GM19099 (cell line): Measurements from ENCODE around the gene RCBTB2.

Source experiments
- POLR2A ChIP-seq: IDR thresholded peaks from 3 replicates; pipeline ENCODE4 v1.6.1; 2011; ENCODE audit warnings: low read depth; ENCODE audit not compliant: insufficient read length; ENCODE audit errors: extremely low read depth

The RCBTB2 gene

DNA sequence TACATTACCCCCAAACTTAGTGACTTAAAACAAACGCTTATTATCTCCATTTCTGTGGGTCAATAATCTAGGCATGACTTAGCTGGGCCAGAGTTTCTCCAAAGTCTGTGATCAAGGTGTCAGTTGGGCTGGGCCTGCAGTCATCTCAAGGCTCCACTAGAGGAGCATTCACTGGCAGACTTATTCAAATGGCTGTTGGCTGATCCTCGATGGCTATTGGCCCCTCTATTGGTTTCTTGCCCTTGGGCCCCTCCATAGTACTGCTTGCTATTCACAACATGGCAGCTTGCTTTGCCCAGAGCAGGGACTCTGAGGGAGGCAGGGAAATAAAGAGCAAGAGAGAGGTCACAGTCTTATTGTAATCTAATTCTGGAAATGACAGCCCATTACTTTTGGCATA lies 57.6 kb downstream of the RCBTB2 start:
- no peak for TF ChIP-seq POLR2A

DNA sequence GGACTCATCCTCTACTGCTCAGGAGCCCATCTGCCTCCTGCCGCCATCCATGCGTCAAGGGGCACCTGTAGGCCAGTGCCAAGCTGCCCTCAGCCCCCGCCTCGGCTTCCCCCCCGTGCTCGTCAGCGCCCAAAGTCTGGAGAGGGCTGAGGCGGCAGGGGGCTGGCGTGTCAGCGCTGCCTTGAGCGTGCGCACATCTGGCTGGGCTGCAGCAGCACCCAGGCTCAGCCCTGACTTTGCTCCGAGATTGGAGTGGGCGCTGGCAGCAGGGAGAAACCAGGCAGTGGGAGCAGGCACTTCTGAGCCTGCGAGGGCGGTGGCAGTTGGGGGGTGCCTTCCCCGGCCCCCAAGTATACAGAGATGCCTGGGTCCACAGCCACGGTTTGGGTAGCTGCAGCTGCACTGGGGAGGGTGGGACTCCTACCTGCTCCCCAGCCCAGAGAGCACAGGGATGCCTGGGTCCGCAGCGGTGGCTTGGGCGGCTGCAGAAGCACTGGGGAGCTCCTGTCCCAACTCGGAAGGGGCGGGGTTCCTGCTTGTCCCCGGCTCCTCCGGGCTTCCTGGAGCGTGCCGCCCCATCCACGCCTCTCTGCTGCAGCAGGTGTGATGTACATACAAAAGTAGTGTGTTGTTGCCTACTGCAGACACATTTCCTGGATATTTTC lies 75.2 kb downstream of the RCBTB2 start:
- TF ChIP-seq POLR2A: no peak

DNA sequence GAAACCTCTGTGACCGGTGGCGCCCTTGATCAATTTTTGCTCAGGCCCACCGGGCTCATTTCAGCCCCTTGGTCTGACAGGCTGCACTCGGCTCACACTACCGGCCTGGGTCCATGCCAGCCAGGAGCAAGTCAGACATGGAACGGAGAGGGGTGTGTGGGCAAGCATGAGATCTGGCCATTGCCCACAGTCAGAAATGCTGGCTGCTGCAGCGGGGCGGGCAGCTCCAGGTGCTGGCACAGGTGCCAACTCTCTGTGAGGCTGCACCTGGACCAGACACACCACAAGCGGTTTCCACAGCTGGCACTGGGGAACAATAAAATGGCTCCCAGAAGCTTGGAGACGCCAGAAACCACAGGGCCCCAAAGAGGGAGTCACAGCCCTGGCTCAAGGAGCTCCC lies 76.3 kb downstream of the RCBTB2 start:
- TF ChIP-seq POLR2A: no peak

DNA sequence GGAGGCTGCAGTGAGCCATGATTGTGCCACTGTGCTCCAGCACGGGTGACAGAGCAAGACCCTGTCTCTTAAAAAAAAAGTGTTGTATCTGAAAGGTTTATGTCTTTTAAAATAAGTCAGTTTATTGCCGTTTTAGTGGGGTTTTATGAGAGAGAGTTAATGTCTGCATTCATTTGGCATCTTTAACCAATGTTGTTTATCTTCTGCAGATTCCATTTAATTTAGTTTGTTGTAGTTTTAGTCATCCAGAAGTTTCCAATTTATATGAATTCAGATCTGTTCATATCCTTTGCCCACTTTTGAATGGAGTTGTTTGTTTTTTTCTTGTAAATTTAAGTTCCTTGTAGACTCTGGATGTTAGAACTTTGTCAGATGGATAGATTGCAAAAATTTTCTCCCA lies 83.2 kb downstream of the RCBTB2 start:
- TF ChIP-seq POLR2A: no peak

DNA sequence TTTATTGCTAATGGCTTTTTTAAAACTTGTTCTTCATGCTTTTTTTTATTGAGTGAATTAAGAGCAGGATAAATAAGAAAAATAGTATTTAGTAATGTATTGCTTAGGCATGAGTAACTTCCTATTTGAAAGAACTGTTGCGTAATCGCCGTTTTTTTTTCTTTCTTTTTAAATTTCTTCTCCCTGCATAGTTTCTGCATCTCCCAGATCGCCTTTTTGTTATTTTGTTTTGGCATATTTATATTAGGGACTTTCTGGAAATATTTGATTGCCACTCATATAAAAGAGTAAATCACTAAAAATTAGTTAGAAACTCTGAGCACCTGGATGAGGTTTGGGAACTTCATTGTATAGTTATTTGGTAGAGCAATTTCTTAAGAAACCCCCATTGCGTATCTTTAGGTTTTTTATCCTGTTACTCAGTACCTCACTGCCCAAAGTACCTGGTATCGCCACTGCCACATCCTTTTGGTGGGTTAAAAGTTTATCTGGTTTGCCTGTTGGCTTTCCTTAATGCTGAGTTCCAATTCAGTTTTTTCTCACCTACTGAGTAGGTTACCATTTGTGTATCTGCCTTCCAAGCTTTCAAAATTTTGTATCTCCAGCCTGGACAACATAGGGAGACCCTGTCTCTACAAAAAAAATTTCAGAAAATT lies 83.8 kb downstream of the RCBTB2 start:
- no peak for TF ChIP-seq POLR2A

DNA sequence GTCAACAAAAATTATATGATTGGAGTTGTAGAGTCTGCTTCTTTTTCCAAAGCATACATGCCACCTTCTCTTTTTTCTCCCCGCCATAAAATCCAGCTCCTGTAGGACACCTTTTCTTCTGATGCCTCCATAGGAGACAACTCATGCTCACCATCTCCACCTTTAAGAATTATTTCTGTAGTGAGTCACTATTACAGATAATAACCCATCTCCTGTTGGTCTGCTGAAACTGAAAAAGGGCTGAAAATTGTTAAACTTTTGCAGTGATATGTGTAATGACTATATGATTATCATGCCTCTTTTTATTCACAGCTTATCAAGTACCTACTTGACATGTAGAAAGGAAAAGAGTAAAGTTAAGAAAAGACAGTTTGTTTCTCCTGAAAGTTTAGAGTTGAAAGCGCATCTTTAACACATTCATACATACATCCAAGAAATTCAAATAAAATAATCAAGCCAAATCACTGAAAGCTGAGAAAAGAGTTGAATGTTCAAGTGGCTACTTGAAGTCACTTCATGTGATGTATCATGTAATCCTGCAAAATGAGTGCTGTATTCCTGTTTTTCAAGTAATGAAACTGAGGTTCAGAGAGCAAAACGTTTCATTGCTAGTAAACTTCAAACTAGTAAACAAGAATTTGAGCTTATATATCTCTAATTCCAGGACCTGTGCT lies 84.5 kb downstream of the RCBTB2 start:
- TF ChIP-seq POLR2A: no peak

DNA sequence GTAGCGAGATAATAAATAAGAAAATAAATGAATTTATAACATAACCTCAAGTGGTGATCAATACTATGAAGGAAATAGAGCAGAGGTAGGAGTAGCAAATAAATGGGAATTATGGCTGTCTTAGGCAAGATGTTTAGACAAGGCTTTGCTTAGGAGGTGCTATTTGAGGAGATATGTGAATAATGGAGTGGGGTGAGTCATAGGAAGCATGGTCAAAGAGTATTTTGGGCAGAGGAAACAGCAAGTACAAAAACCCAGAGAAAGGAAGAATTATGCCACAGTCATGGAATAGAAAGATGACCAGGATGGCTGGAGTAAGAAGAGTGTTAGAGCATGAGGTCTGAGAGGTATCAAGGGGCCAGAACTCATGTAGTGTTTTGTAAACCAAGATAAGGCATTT lies 86.4 kb downstream of the RCBTB2 start:
- TF ChIP-seq POLR2A: no peak

DNA sequence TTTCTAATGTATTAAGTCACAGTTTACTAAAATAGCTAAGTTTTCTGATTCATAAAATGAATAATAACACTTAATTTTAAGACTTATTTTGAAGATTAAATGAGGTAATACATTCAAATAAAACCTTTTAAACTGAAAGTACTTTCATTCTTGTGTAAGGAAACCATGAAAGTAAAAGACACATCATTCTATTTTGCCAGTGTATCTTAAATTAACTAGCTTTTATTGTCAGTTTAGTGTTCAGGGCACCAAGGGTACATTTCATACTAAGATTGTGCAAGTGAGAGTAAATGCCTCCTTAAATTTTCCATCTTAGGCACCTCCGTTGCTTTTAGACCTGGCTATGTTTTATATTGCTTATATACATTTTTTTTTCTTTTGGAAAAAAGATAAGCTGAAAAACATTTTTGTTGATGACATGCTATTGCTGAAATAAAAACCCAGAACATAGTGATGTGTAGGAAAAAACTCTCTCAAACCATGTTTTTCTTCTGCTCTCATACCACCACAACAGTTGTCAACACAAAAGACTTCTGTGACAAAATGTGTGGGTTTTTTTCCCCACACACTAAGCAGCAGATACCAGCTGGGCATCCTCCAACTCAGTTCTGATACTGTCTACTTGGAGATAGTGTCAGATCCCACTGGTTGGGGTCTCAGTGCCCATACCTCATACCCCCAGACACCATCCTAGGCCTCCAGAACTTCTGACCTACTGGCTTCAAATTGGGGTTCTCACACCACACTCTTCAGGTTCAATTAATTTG lies 89.3 kb downstream of the RCBTB2 start:
- no peak for TF ChIP-seq POLR2A
